Pancreas (tissue), 10 donors: ENCODE results near the gene ITPR2. TPM values are rescaled to one million over a fixed set of nuclear protein-coding genes. Genes with fewer than 3 reads are reported as not detected.
"Not testable (repeated sequence)": the region's sequence is repeated elsewhere in the genome, so short reads cannot be mapped to it uniquely, and the experiment has no call there.

Experiments
- ATAC-seq, 4 donors: fragments of 200-7000 bp; cut with Tn5 transposase; one replicate each; pipeline versions ENCODE4 v1.8.0 to v1.9.1; 2020; ENCODE audit warnings: mild to moderate bottlenecking in 4 of 4, moderate library complexity in 4 of 4
- DNase-seq, 6 donors: peaks; one replicate each; pipeline ENCODE4 v3.0.0-alpha.2; 2020
- FAIRE-seq: peaks from 2 replicates; lab custom pipeline; 2012; peaks lifted over from hg19 to GRCh38; lab: Jason Lieb, UNC
- H3K27ac ChIP-seq, 4 donors: fragments of 200-600 bp; sonication (generic); 1 replicate in 3 of 4; 2 replicates in 1 of 4; pipeline versions ENCODE4 v1.5.0 to v1.8.0; 2020
- H3K27me3 ChIP-seq, 4 donors: fragments of 200-600 bp; one replicate each; pipeline ENCODE4 v1.8.0; 2021
- H3K36me3 ChIP-seq, 3 donors: fragments of 200-600 bp; sonication (generic) in 1 of 3; one replicate each; pipeline versions ENCODE4 v1.5.0 to v1.8.0; 2020 to 2021
- H3K4me1 ChIP-seq, 3 donors: fragments of 200-600 bp; one replicate each; pipeline ENCODE4 v1.8.0; 2021
- H3K4me3 ChIP-seq, 4 donors: fragments of 200-600 bp; sonication (generic) in 2 of 4; one replicate each; pipeline versions ENCODE4 v1.5.0 to v1.8.0; 2020 to 2021
- H3K9me3 ChIP-seq, 4 donors: fragments of 200-600 bp; one replicate each; pipeline ENCODE4 v1.8.0; 2021
- CTCF ChIP-seq, 4 donors: fragments of 200-600 bp; sonication (generic) in 3 of 4; IDR thresholded peaks; one replicate each; pipeline versions ENCODE4 v1.5.0 to v1.8.0; 2021; ENCODE audit warnings: antibody characterized with exemption in 4 of 4
- WGBS, 2 donors: extraction: QIAGEN DNeasy Blood & Tissue Kit; methylation state at CpG; one replicate each; pipeline ENCODE4 v1.1.7; 2013; 5-methylcytosine and 5-hydroxymethylcytosine counted together
- intact Hi-C, 3 donors: fragments of 100-400 bp; cut with DNase I; formaldehyde crosslinking; loops; one replicate each; pipeline versions ENCODE4 v1.11.1 to v1.14.2; 2022
- polyA plus RNA-seq, 2 donors: library from polyadenylated mRNA; stranded (reverse); fragments of 200-250 nt; gene quantifications; one replicate each; pipeline ENCODE4 v1.2.3, GENCODE V29; 2013
- total RNA-seq, 6 donors: library from RNA; stranded (reverse); fragmentation: NEBNext Ultra II Directional in 4 of 6; extraction: Animal tissue kit (Norgen Biotek cat#: 25700) in 4 of 6; gene quantifications; one replicate each; pipeline versions ENCODE4 v1.2.1 to v1.2.4, GENCODE V29; 2021 to 2023
- donor health status: healthy with polysubstance abuse.
- donor health status: DM: no; HTN: no; CAD: no; lungs with moderate emphysema.
- donor health status: DM: no; HTN: no; CAD: no.
- donor health status: control.
- donor health status: control.
- donor health status: Bipolar disorder and iron deficiency.
- donor health status: DM: yes; HTN: yes; CAD: no.
- donor health status: DM: no; HTN: no; CAD: no.
- donor health status: DM: no; HTN: no; CAD: no.
- donor health status: DM: yes; HTN: yes; CAD: no.

Gene ITPR2
- total and polyA plus RNA-seq, 8 donors = 3.3 to 51.8 (median 25.5) TPM

GRCh38 chr12:26434299-26435068 is 398.5 kb downstream of the ITPR2 start:
- 52 to 62% methylated on average over 4 of the region's 4 CpGs for WGBS, 2 donors
- Histone ChIP-seq H3K9me3 (no peaks in the 10 kb centered on the region), H3K27ac (no peak overlapping the region), H3K4me1 (peaks cover 0 to 6% (median 0%) of the 10 kb centered on the region in 3 donors), H3K36me3 (no peaks in the 10 kb centered on the region), H3K4me3 (no peak overlapping the region), H3K27me3 (no peaks in the 10 kb centered on the region)
- peak; percentile 85 to 96 (median 92) for ATAC-seq
- TF ChIP-seq CTCF (IDR thresholded peaks at IDR 0.05) = peak; percentile 20 to 56 (median 48)
- intact Hi-C loops = no loop called here
- DNase-seq = peak in 2 of 6 donors; percentile 7 to 51
- no peak for FAIRE-seq

- H3K4me3 ChIP-seq, ATAC-seq, intact Hi-C loops, H3K27ac ChIP-seq, H3K9me3 ChIP-seq, H3K36me3 ChIP-seq, H3K27me3 ChIP-seq, H3K4me1 ChIP-seq, DNase-seq: not testable (repeated sequence)
- WGBS, 2 donors = 79 to 94% methylated on average over 1 of the region's 1 CpG
- peak; percentile 39 for FAIRE-seq
Measured at GRCh38 chr12:26433701-26434100, 399.3 kb downstream of the ITPR2 start.

- WGBS, 2 donors = 36 to 42% methylated on average over 3 of the region's 3 CpGs
- FAIRE-seq = no peak
- TF ChIP-seq CTCF (IDR thresholded peaks at IDR 0.05) = no peak
- no peak for DNase-seq
- Histone ChIP-seq H3K27me3 (no peaks in the 10 kb centered on the region), H3K4me1 (no peaks in the 10 kb centered on the region), H3K9me3 (no peaks in the 10 kb centered on the region), H3K4me3 (no peak overlapping the region), H3K27ac (no peak overlapping the region), H3K36me3 (no peaks in the 10 kb centered on the region)
- intact Hi-C loops = no loop called here
- no peak for ATAC-seq
Measured at GRCh38 chr12:26431211-26431610, 401.8 kb downstream of the ITPR2 start.

- H3K27me3 ChIP-seq, ATAC-seq, H3K9me3 ChIP-seq, H3K4me1 ChIP-seq, FAIRE-seq, H3K36me3 ChIP-seq, intact Hi-C loops, H3K4me3 ChIP-seq, DNase-seq, H3K27ac ChIP-seq: not testable (repeated sequence)
Measured at GRCh38 chr12:26430596-26430995, 402.4 kb downstream of the ITPR2 start.

GRCh38 chr12:26429070-26429691 is 403.8 kb downstream of the ITPR2 start:
- intact Hi-C loops = no loop called here
- no peaks in the 10 kb centered on the region for H3K9me3 ChIP-seq
- H3K27ac ChIP-seq = no peak overlapping the region
- DNase-seq (no peak), ATAC-seq (peak in 1 of 4 donors; percentile 21), FAIRE-seq (no peak)
- H3K4me3 ChIP-seq = no peak overlapping the region
- no peaks in the 10 kb centered on the region for H3K36me3 ChIP-seq
- no peaks in the 10 kb centered on the region for H3K4me1 ChIP-seq
- TF ChIP-seq CTCF (IDR thresholded peaks at IDR 0.05) = no peak
- H3K27me3 ChIP-seq = no peaks in the 10 kb centered on the region
- 84 to 88% methylated on average over 2 of the region's 2 CpGs for WGBS, 2 donors

GRCh38 chr12:26428420-26428819 is 404.6 kb downstream of the ITPR2 start:
- TF ChIP-seq CTCF (IDR thresholded peaks at IDR 0.05) = no peak
- no peaks in the 10 kb centered on the region for H3K9me3 ChIP-seq
- ATAC-seq = no peak
- no peaks in the 10 kb centered on the region for H3K36me3 ChIP-seq
- no peak overlapping the region for H3K4me3 ChIP-seq
- 87 to 88% methylated on average over 2 of the region's 2 CpGs for WGBS, 2 donors
- no peak overlapping the region for H3K27ac ChIP-seq
- intact Hi-C loops = no loop called here
- no peaks in the 10 kb centered on the region for H3K27me3 ChIP-seq
- no peak for DNase-seq
- FAIRE-seq = no peak
- no peaks in the 10 kb centered on the region for H3K4me1 ChIP-seq
